PFSK-1 (cell line): ENCODE data around the gene GPR171.

Experiments used
- FOXP2 ChIP-seq: optimal IDR thresholded peaks from 2 replicates; pipeline ENCODE3; 2011; ENCODE audit warnings: borderline replicate concordance, control low read depth, inconsistent platforms; ENCODE audit not compliant: insufficient read depth; ENCODE audit errors: extremely low read length, extremely low read depth
- POLR2AphosphoS5 ChIP-seq: IDR thresholded peaks from 2 replicates; pipeline ENCODE4 v1.6.1; 2012; ENCODE audit warnings: low read depth, mild to moderate bottlenecking, control low read depth, low read length, moderate library complexity
- SIN3A ChIP-seq: IDR thresholded peaks from 2 replicates; pipeline ENCODE4 v1.6.1; 2012; ENCODE audit warnings: mild to moderate bottlenecking, low read length, moderate library complexity, borderline replicate concordance; ENCODE audit not compliant: insufficient read depth
- TAF1 ChIP-seq: IDR thresholded peaks from 2 replicates; pipeline ENCODE4 v1.6.1; 2012; ENCODE audit warnings: low read length, control low read depth, borderline replicate concordance; ENCODE audit not compliant: insufficient read depth
- TF ChIP-seq, protein P1 (sequence below), 2 experiments: IDR thresholded peaks; 2 replicates each; pipeline versions ENCODE4 v1.6.1 to v1.8.0; 2011 to 2012; ENCODE audit warnings: low read depth in 2 of 2, low read length in 2 of 2, control low read depth in 1 of 2, inconsistent platforms in 1 of 2, mild to moderate bottlenecking in 1 of 2, moderate library complexity in 1 of 2; ENCODE audit not compliant: insufficient read depth in 1 of 2

The GPR171 gene

DNA sequence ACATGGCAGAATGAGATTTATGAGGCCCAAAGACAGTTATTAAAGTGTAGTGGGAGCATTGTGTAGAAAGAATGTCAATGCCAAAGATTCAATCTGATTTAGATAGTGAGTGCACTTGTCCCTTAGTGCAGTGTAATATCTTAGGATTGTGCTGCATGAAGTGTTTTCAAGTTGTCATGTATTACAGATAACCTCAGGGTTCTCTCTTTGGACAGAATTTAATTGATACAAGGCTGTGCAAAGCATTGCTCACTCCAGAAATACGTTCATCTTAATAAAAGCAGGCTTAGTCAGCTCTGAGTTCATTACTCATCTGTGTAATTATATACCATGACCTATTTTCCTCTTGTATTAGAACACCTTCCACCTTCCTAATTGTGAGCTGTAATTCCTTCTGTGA is 16.0 kb upstream of the GPR171 start:
- TF ChIP-seq TAF1 = no peak
- TF ChIP-seq, protein P1, sequence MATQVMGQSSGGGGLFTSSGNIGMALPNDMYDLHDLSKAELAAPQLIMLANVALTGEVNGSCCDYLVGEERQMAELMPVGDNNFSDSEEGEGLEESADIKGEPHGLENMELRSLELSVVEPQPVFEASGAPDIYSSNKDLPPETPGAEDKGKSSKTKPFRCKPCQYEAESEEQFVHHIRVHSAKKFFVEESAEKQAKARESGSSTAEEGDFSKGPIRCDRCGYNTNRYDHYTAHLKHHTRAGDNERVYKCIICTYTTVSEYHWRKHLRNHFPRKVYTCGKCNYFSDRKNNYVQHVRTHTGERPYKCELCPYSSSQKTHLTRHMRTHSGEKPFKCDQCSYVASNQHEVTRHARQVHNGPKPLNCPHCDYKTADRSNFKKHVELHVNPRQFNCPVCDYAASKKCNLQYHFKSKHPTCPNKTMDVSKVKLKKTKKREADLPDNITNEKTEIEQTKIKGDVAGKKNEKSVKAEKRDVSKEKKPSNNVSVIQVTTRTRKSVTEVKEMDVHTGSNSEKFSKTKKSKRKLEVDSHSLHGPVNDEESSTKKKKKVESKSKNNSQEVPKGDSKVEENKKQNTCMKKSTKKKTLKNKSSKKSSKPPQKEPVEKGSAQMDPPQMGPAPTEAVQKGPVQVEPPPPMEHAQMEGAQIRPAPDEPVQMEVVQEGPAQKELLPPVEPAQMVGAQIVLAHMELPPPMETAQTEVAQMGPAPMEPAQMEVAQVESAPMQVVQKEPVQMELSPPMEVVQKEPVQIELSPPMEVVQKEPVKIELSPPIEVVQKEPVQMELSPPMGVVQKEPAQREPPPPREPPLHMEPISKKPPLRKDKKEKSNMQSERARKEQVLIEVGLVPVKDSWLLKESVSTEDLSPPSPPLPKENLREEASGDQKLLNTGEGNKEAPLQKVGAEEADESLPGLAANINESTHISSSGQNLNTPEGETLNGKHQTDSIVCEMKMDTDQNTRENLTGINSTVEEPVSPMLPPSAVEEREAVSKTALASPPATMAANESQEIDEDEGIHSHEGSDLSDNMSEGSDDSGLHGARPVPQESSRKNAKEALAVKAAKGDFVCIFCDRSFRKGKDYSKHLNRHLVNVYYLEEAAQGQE (IDR thresholded peaks at IDR 0.05; ENCODE audit: insufficient read depth in 1 of 2, low read depth in 2 of 2, low read length in 2 of 2) = no peak

DNA sequence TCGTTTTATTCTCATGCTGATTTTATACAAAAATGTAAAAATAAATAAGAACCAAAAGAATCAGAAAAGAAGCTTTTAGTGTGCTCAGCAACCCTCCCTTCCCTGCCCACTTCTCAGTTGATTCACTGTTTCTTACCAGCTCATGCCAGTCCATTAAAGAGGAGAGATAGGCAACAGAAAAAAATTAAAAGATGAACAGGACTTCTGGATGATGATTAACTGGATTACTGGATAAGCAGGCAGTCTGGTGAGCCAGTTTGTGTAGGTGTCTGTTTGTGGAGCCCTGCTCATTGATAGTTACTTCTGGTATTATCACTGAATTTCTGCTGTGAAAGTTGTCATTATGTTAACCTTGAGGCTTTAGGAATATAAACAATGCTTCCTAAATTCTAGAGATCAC is 15.1 kb upstream of the GPR171 start:
- TF ChIP-seq FOXP2 (no peak), SIN3A (no peak)
- TF ChIP-seq, protein P1 (IDR thresholded peaks at IDR 0.05; ENCODE audit: insufficient read depth in 1 of 2, low read depth in 2 of 2, low read length in 2 of 2) = no peak

DNA sequence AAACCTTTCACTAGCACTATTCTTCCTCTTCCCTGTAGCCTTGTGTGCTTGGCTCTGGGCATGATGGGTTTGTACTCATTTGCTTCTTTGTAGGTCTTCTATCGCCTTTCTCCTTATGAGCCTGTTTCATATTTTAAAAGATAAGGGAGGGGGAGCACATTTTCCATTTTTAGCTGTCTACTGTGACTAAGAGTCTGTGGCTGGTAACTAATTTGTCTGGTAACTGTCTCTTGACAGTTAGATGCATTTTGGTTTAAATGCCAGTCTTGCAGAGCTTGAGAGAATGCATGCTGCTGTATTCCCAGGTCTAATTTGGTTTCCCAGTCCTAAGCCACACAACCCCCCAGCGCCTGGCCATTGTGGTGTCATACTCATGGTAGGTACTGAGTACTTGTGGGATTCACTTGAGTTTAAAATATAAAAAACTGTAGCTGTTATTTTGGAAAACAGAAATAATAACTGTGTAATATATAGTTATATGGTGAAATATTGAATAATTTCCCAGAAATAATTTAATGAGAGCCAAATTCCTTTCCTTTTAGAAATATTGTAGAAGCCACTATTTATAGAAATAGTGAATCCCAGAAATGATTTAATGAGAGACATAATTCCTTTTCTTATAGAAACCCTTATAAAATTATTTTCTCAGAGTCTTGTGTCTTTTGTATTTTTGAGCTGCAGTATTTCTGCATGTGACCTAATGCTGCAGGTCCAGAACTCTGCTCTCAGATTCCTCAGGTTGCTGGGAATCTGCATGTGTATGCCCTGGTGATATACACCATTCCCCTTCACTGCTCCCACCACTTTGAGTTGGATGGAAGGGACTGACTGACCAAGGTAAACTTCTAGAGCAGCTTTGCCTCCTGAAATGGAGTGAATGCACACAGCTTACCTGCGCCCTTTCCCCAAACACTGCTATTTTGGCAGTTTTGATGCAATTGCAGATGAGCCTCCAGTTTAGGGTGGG is 13.9 kb upstream of the GPR171 start:
- TF ChIP-seq TAF1 (no peak), SIN3A (no peak), POLR2AphosphoS5 (no peak), FOXP2 (no peak)
- TF ChIP-seq, protein P1 (IDR thresholded peaks at IDR 0.05; ENCODE audit: insufficient read depth in 1 of 2, low read depth in 2 of 2, low read length in 2 of 2) = no peak

DNA sequence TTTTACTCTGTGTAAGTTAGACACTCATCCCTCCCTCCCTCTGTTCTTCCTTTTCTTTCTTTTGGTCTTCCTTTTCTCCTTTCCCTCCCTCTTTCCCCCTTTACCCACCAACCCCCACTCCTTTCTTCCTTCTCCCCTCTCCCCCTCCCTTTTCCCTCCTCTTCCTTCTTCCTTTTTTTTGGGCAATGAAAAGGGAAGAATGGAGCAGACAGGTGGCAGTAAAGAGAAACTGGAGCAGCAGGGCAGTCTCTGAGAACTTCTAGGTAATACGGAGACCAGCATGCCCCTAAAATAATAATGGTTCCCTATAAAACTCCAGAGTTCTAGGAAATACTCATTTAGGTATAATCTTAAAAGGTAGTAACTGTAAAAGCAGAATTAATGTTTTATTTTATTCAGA is 11.4 kb upstream of the GPR171 start:
- TF ChIP-seq, protein P1 (IDR thresholded peaks at IDR 0.05; ENCODE audit: insufficient read depth in 1 of 2, low read depth in 2 of 2, low read length in 2 of 2) = no peak
- no peak for TF ChIP-seq FOXP2
- TF ChIP-seq TAF1 = no peak
- TF ChIP-seq POLR2AphosphoS5 = no peak
- no peak for TF ChIP-seq SIN3A

DNA sequence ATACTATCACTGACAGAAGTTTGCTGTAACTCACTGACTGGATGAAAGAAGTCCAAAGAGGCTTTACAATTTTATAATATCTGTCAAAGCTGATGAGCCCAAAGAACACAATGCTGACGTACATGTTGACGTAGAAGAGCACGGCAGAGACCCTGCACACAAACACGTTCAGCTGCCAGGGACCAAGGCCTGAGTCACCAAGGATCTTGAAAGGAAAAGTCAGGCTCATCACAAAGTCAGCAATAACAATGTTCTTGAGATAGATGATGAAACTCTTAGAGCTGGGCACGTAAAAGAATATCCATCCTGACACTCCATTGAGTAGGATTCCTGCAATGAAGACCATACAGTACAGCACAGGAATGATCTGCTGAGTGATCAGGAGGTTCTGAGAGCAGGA is 10.9 kb upstream of the GPR171 start:
- TF ChIP-seq TAF1 = no peak
- no peak for TF ChIP-seq POLR2AphosphoS5
- no peak for TF ChIP-seq FOXP2
- no peak for TF ChIP-seq SIN3A
- TF ChIP-seq, protein P1 (IDR thresholded peaks at IDR 0.05; ENCODE audit: insufficient read depth in 1 of 2, low read depth in 2 of 2, low read length in 2 of 2) = no peak
